Esophagus squamous epithelium (tissue), 5 donors: Measurements from ENCODE around the gene CPN1. TPM values are rescaled to one million over a fixed set of nuclear protein-coding genes. Genes with fewer than 3 reads are reported as not detected.

Experiments used
- DNase-seq: peaks from one replicate; lab custom pipeline; 2025; lab: John Stamatoyannopoulos, UW
- H3K27ac ChIP-seq, 4 donors: fragments of 200-600 bp; sonication (generic); one replicate each; pipeline ENCODE4 v1.5.1; 2016 to 2019; ENCODE audit warnings: mild to moderate bottlenecking in 1 of 4
- H3K27me3 ChIP-seq, 4 donors: fragments of 200-600 bp; sonication (generic); 1 replicate in 3 of 4; 2 replicates in 1 of 4; pipeline versions ENCODE4 v1.5.1 to v1.6.0; 2017 to 2021; ENCODE audit warnings: antibody characterized with exemption in 1 of 4
- H3K36me3 ChIP-seq, 3 donors: fragments of 200-600 bp; sonication (generic); one replicate each; pipeline ENCODE4 v1.5.1; 2016 to 2019
- H3K4me1 ChIP-seq, 3 donors: fragments of 200-600 bp; sonication (generic); one replicate each; pipeline ENCODE4 v1.5.1; 2017 to 2019
- H3K4me3 ChIP-seq, 4 donors: fragments of 200-600 bp; sonication (generic); 1 replicate in 3 of 4; 2 replicates in 1 of 4; pipeline ENCODE4 v1.5.1; 2016 to 2019; ENCODE audit warnings: mild to moderate bottlenecking in 2 of 4, moderate library complexity in 1 of 4
- H3K9me3 ChIP-seq, 3 donors: fragments of 200-600 bp; sonication (generic); one replicate each; pipeline ENCODE4 v1.5.1; 2016 to 2019
- POLR2A ChIP-seq, 4 donors: fragments of 450-650 bp; IDR thresholded peaks; one replicate each; pipeline ENCODE4 v1.6.1; 2017; ENCODE audit warnings: antibody characterized with exemption in 4 of 4, mild to moderate bottlenecking in 4 of 4, moderate library complexity in 3 of 4
- WGBS, 2 donors: methylation state at CpG; one replicate each; pipeline ENCODE4 v1.1.5; 2018; 5-methylcytosine and 5-hydroxymethylcytosine counted together
- intact Hi-C: fragments of 100-400 bp; cut with DNase I; formaldehyde crosslinking; loops from one replicate; pipeline ENCODE4 v1.15.0; 2022
- total RNA-seq, 4 donors: library from RNA; depleted of rRNA; stranded (reverse); fragments of >200 nt; gene quantifications; one replicate each; pipeline ENCODE4 v1.1.0, GENCODE V29; 2016
- TF ChIP-seq, protein P1 (sequence below), 6 experiments: fragments of 450-650 bp in 4 of 6; fragments of 200-600 bp in 2 of 6; sonication (generic) in 2 of 6; IDR thresholded peaks; one replicate each; pipeline ENCODE4 v1.5.1; 2016 to 2019; ENCODE audit warnings: antibody characterized with exemption in 6 of 6, mild to moderate bottlenecking in 4 of 6, moderate library complexity in 4 of 6
- donor health status: DM: yes; HTN: yes; CAD: no.

CPN1 gene
- total RNA-seq, 4 donors from 2014 or later, result not detected

DNA sequence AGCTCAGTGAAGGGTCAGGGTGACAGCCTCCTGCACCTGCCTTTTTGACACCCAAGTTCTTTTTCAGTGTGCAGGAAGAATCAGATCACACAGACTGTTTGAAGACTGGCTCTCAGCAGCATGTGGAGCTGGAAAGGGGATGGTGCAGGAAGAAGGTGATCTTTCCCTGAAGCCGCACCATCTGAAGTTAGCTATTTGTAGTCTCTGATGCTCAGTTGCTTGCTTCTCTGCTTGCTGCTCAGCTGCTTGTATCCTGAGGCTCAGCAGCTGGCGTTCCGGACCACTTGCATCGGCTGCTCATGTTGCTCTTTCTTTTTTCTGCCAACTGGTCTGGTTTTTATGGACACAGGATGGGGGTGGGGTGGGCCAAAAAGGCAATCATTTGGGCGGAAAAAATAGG, 56.1 kb downstream of the CPN1 start:
- TF ChIP-seq, protein P1, sequence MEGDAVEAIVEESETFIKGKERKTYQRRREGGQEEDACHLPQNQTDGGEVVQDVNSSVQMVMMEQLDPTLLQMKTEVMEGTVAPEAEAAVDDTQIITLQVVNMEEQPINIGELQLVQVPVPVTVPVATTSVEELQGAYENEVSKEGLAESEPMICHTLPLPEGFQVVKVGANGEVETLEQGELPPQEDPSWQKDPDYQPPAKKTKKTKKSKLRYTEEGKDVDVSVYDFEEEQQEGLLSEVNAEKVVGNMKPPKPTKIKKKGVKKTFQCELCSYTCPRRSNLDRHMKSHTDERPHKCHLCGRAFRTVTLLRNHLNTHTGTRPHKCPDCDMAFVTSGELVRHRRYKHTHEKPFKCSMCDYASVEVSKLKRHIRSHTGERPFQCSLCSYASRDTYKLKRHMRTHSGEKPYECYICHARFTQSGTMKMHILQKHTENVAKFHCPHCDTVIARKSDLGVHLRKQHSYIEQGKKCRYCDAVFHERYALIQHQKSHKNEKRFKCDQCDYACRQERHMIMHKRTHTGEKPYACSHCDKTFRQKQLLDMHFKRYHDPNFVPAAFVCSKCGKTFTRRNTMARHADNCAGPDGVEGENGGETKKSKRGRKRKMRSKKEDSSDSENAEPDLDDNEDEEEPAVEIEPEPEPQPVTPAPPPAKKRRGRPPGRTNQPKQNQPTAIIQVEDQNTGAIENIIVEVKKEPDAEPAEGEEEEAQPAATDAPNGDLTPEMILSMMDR (IDR thresholded peaks at IDR 0.05), result no peak
- TF ChIP-seq POLR2A (IDR thresholded peaks at IDR 0.05), result no peak
- Histone ChIP-seq H3K9me3 (peaks cover 0 to 9% (median 0%) of the 10 kb centered on the region in 3 donors), H3K4me3 (no peak overlapping the region), H3K36me3 (no peaks in the 10 kb centered on the region), H3K27ac (no peak overlapping the region), H3K4me1 (no peaks in the 10 kb centered on the region), H3K27me3 (no peaks in the 10 kb centered on the region)
- DNase-seq, result no peak
- intact Hi-C loops, result no loop called here
- 75 to 79% methylated on average over 5 of the region's 5 CpGs for WGBS, 2 donors

DNA sequence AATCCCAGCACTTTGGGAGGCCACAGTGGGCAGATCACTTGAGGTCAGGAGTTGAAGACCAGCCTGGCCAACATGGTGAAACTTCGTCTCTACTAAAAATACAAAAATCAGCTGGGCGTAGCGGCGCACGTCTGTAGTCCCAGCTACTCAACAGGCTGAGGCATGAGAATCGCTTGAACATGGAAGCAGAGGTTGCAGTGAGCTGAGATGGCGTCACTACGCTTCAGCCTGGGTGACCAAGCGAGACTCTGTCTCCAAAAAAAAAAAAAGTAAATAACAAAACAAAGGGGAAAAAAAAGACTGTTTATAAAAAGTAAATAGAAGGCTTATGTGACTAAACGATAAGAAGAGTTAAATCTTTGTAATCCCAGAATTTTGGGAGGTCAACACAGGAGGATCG, 56.9 kb downstream of the CPN1 start:
- Histone ChIP-seq H3K36me3 (no peaks in the 10 kb centered on the region), H3K27ac (no peak overlapping the region), H3K4me3 (no peak overlapping the region), H3K9me3 (peaks cover 0 to 9% (median 0%) of the 10 kb centered on the region in 3 donors), H3K27me3 (no peaks in the 10 kb centered on the region), H3K4me1 (peaks cover 0 to 4% (median 0%) of the 10 kb centered on the region in 3 donors)
- no peak for DNase-seq
- WGBS, 2 donors, result 81 to 83% methylated on average over 10 to 11 of the region's 11 CpGs
- intact Hi-C loops, result no loop called here
- TF ChIP-seq, protein P1 (IDR thresholded peaks at IDR 0.05), result no peak
- no peak for TF ChIP-seq POLR2A (IDR thresholded peaks at IDR 0.05)

DNA sequence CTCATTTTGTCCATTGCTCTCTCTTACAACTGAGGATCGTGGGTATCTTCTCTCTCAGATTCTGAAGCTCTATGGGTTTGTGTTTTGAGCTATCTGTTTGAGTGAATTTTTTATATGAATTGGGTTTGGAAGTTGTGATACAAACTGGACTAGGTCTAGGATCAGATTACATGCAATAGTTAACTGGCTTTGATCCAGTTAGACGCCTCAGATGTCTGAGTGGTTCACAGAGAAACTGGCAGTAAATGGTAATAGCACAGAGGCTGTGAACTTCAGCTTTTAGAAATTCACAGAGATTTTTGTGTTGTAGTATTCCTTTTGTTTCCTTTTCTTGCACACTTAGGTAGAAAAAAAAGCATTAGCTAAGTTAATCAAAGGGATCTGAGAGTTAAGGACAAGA, 59.3 kb downstream of the CPN1 start:
- TF ChIP-seq POLR2A (IDR thresholded peaks at IDR 0.05), result no peak
- TF ChIP-seq, protein P1 (IDR thresholded peaks at IDR 0.05), result no peak
- Histone ChIP-seq H3K27me3 (no peaks in the 10 kb centered on the region), H3K9me3 (no peaks in the 10 kb centered on the region), H3K27ac (no peak overlapping the region), H3K36me3 (no peaks in the 10 kb centered on the region), H3K4me1 (peaks cover 0 to 4% (median 0%) of the 10 kb centered on the region in 3 donors), H3K4me3 (no peak overlapping the region)
- 45 to 61% methylated on average over 2 of the region's 2 CpGs for WGBS, 2 donors
- DNase-seq, result no peak
- intact Hi-C loops, result no loop called here

DNA sequence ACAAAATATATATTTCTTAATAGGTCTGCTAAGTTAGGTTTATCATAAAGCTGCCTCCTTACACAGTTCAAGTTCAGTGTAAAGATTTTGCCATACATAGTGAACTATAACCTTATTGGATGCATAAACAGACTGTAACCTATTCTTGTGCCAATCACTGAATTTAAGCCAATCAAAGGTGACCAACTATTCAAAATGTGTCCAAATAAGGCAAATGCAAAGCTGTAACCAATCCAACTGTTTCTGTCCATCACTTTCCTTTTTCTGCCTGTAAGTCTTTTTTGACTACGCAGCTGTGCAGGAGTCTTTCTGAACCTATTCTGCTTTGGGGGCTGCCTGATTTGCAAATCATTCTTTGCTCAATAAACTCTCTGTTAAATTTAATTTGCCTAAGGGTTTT, 60.3 kb downstream of the CPN1 start:
- Histone ChIP-seq H3K9me3 (no peaks in the 10 kb centered on the region), H3K27me3 (no peaks in the 10 kb centered on the region), H3K4me1 (peaks cover 0 to 4% (median 0%) of the 10 kb centered on the region in 3 donors), H3K4me3 (no peak overlapping the region), H3K36me3 (no peaks in the 10 kb centered on the region), H3K27ac (no peak overlapping the region)
- DNase-seq, result no peak
- intact Hi-C loops, result no loop called here
- TF ChIP-seq, protein P1 (IDR thresholded peaks at IDR 0.05), result no peak
- TF ChIP-seq POLR2A (IDR thresholded peaks at IDR 0.05), result no peak
- 85 to 86% methylated on average over 1 of the region's 1 CpG for WGBS, 2 donors

DNA sequence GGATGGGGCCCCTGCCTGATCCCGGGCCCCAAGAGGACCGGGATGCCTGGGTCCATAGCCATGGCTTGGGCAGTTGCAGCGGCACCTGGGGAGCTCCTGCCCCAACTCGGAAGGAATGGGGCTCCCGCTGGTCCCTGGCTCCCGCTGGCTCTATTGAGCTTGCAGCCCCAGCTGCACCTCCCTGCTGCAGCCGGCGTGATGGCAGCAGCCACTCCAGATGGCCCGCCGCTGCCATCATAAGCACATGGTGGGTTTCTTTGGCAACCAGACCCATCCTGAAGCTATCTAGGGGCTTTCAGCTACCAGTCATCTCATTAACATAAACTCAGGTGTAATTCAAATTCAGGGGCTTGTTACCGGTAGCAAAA, 60.8 kb downstream of the CPN1 start:
- Histone ChIP-seq H3K36me3 (no peaks in the 10 kb centered on the region), H3K4me3 (no peak overlapping the region), H3K9me3 (no peaks in the 10 kb centered on the region), H3K27ac (no peak overlapping the region), H3K4me1 (peaks cover 0 to 4% (median 0%) of the 10 kb centered on the region in 3 donors), H3K27me3 (no peaks in the 10 kb centered on the region)
- TF ChIP-seq, protein P1 (IDR thresholded peaks at IDR 0.05), result no peak
- intact Hi-C loops, result no loop called here
- WGBS, 2 donors, result 90 to 100% methylated on average over 1 to 5 of the region's 11 CpGs
- DNase-seq, result no peak
